HG02798 (cell line): Measurements from ENCODE around the gene TNFAIP8L1.

Source experiments
- ATAC-seq: cut with Tn5 transposase; IDR thresholded peaks from one replicate; pipeline ENCODE4 v1.9.1; 2021; ENCODE audit warnings: mild to moderate bottlenecking; ENCODE audit not compliant: unreplicated experiment, poor library complexity

TNFAIP8L1 gene

DNA sequence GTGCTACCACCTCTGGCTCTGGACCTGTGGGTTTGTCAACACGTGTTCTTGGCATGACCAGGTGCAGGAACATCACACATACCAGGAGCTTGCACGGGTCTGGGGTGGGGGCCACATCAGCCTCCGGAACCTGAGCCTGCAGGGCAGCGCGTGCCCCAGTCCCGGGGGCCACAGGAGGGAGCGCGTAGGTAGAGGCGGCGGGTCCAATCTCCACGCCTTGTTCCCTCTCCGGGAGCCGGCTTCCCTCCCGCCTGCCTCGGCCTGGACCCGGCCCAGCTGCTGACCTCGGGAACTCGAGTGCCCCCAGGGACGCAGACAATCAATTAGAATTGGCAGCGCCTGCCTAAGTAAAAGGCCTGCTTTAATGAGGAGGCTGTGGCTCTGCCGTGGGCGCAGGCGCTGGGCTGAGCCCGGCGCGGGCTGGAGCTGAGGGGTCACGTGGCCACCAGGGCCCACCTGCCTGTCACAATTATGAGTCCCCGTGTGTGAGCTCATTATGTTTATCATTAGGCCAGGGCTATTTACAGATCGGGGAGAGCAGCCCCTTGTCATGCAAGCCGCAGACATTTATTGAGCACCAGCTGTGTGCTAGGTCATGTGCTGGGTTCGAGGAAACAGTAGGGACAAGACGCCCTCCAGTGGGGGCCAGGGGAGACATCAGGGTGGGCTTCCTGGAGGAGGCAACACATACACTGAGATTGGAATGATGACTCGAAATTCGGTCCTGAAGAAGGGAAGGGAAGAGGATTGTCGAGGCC is 32.2 kb upstream of the TNFAIP8L1 start:
- no peak for ATAC-seq

DNA sequence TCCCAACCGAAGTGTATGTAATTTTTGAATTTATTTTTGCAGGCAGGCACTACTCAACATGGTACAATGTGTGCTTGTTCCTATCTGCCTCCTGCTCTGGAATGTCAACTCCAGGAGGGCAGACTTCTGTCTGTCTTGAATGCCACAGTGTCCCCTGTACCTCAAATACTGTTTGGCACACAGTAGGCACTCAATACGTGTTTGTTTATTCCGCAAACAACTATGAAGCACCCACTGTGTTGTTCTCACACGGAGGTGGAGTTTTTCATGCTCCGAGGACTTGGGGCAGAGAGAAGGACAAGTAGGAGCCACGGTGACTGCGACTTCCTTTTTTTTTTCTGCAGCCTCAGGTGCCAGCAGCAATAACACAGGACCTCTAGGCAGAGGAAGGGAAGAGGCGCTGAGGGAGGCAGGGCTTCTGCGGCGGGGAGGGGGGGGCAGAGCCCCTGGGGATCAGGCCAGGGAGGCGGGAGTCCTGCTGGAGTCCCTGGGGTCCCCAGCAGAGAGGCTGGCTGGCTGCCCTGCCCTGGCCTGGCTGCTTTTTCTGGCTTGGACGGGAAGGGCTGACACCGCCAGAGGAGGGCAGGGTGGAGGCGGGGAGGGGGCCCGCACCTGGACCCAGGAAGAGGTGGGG is 29.3 kb upstream of the TNFAIP8L1 start:
- ATAC-seq, result no peak

DNA sequence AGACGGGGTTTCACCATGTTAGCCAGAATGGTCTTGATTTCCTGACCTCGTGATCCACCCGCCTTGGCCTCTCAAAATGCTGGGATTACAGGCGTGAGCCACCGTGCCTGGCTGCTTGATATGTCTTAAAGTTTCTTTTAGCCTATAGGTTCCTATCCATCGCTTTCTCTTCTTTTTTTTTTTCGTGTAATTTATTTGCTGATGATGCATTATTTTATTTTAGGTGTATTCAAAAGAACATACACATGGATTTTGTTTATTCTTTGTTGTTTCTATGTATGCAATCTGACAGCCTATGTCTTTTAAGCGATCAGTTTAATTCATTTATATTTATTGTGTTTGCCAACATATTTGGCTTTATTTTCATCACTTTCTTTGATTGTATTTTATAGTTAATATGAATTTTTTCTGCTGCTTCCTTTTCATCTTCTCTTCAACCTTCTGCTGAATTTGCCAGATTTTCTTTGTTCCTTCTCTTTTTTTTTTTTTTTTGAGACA is 26.0 kb upstream of the TNFAIP8L1 start:
- no peak for ATAC-seq

DNA sequence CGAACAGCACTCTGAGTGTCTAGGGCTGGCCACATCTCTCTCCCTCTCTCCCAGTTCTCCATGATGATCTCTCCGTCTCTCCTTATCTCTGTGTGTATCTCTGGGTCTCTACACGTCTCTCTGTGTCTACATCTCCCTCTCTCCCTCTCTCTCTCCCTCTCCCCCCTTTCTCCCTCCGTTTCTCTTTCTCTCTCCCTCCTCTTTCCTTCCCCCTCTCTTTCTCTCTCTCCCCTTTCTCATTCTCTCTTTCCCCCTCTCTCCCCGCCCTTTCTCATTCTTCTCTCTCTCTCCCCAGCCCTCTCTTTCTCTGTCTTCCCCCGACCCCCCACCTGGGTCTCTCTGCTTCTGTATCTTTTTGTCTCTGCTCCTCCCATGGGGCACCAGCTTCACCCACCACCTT is 21.3 kb upstream of the TNFAIP8L1 start:
- no peak for ATAC-seq

DNA sequence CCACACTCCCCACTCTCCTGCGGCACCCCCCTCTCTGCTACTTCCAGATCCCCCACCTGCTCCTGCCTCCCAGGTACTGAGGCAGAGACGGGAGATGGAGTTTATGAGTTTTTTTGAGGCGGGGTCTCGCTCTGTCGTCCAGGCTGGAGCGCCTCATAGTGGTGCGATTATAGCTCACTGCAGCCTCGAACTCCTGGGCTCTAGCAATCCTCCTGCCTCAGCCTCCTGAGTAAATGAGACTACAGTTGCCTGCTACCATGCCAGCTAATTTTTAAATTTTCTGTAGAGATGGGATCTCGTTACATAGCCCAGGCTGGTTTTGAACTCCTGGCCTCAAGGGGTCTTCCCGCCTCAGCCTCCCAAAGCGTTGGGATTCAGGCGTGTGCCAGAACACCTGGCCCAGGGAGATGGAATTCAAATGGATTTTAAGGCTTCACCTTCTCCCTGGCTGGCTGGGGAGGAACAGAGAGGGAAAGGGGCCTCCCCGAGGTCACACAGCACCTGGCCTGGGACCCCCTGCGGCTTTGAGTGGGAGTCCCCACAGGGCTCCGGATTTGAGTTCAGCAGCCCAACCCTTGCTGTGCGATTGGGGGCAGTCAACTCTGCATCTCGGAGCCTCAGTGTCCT is 19.5 kb upstream of the TNFAIP8L1 start:
- no peak for ATAC-seq

DNA sequence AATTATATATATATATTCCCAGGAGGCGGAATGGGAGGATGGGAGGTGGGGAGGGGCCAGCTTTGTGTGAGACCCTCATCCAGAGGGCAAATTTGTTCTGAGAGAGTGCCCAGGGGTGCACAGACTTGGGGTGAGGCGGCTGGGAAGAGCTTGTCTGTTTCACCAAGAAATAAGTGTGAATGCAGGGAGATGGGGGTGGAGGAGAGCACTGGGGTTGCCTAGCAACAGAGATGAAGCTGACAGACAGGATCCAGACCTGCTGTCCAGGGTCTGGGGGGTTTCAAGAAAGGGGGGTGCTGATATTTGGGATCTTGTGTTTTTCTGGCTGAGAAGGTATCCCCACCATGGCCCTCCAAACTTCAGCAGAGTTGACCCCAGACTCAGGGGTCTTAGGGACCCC is 18.6 kb upstream of the TNFAIP8L1 start:
- ATAC-seq, result no peak

DNA sequence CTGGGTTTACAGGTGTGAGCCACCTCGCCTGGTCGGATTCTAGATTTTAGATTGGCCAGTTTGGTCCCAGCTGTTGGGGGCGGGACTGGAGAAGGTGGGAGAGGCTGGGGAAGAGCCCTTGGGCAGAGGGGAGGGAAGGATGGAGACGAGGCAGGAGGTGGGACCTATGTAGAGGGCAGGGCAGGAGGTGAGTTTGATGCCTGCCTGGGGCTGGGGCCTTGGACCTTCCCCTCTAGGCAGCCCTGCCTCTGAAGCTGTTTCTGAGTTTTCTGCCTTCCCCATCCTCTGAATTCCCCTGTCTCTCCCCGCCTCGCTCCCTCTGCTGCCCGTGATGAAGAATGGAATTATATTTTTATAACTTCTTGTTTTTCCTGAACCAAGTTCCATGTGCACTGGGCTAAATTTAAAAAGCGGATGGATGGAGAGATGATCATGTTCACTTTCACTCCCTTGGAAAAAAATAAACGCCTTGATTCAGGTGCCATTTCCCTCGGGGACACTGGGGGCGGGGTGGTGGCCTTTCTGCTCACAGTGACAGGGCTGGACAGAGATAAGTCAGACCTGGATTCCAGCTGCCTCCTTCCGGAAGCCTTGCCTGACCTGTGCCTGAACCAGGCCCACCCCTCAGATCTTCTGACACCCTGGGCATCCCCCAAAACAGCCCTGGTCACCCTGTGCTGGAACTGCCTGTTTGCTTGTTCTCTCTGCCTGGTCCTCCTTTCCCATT is 16.5 kb upstream of the TNFAIP8L1 start:
- no peak for ATAC-seq

DNA sequence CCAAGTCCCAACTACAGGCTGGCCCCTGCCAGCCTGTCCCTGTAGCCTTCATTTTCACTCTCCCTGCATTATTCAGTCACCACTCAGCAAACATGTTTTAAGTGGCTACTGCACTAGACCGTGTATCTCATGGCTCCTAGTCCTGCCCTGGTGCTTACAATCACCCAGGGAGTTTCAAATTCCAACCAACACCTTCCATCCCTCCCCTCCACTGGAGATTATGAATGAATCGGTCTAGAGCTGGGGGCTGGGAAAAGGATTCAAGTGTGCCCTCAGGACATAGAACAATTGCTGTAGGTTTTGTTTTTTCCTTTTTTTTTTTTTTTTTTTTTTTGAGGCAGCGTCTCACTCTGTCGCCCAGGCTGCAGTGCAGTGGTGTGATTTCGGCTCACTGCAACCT is 15.0 kb upstream of the TNFAIP8L1 start:
- ATAC-seq, result no peak

DNA sequence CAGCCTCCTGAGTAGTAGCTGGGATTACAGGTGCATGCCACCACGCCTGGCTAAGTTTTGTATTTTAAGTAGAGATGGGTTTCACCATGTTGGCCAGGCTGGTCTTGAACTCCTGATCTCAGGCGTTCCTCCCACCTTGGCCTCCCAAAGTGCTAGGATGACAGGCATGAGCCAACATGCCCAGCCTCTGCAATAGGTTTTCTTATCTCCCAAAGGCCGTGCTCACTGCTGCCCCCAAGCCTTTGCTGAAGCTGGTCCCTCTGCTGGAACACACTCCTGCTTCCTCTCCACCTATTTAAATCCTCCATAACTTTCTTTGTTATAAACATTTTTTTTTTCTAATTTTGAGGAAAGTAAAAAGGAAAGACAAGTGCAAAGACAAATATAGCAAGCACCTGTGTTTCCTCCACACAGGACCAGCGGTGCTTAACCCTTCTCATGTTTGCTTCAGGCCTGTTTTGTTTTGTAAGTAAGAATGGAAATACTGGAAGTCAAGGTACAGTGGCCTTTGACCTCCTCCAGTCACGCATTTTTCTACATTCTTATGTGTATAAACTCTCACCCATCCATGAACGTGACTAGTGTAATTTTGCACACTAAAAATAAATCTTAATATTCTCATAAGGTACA is 14.5 kb upstream of the TNFAIP8L1 start:
- ATAC-seq, result no peak

DNA sequence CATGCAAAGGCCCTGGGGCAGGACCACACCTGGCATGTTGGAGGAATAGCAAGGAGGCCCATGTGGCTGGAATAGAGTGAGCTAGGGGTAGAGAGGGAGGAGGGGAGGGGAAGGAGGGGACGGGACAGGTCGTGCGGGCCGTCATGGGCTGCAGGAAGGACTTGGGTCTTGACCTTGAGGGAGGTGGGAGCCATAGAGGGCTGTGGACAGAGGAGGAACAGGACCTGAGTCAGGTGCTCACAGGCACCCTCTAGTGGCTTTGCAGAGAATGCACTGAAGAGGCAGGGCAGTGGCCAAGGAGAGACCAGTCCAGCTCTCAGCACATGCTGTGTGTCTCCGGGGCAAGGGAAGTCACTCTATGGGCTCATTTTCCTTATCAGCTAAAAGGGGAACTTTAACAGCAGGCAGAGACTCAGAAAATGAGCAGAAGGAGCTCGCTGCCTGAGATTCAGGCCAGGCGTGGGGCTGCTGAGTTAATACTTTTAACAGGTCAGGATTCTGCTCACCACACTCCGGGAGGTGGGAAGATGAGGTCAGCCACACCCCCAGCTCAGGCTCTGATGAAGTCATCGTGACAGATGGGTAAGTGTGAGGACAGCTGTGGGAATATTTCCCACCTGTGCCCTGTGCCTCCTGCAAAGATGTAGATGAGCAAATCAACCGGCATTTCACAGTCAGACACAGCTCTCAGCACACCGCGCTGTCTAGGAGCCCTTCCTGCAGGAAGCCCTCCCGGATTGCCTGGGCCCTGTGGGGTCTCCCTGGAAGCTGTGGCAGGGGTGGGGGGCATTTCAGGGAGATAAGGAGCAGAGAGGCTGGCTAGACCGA is 6.0 kb upstream of the TNFAIP8L1 start:
- peak; percentile 36 for ATAC-seq

DNA sequence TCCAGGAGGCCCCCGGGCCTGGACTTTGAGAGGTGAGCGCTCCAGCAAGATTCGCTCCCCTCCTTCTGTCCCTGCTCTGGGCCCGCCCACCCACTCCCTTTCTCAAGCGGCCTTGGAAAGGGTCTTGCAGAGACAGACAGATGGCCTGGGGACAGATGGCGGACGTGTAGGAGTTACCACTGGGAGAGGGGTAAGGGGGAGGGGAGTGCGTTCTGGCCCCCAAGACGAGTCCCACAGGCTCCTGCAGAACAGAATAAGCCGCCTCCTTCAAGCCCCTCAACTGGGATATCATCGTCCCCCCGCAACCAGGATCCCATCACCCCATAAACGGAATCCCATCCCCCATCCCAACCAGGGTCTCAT is 3.6 kb upstream of the TNFAIP8L1 start:
- ATAC-seq, result no peak

DNA sequence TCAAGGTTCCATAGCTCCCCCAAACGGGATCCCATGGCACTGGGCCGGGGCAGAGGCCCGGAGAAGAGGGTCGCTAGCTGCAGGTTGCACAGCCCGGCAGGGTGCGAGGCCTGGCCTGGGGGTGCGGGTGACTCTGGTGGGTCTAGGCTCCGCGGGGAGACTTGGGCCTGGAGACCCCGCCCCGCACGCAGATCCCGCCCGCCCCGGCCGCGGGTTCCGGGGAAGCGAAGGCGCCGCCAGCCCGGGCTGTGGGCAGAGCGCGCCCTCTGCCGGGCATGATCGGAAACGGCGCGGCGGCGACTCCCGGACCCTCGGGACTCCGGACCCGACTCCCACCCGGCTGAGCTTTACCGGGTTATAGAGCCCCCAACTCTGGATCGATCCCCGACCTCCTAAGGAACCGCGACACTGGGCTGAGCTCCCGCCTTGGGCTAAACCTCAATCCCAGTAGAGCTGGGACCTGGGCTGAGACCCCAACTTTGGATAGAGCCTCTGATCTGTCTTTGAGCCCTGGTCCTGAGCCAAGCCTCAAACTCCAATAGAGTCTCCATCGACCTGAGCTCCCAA is 3.1 kb upstream of the TNFAIP8L1 start:
- no peak for ATAC-seq

DNA sequence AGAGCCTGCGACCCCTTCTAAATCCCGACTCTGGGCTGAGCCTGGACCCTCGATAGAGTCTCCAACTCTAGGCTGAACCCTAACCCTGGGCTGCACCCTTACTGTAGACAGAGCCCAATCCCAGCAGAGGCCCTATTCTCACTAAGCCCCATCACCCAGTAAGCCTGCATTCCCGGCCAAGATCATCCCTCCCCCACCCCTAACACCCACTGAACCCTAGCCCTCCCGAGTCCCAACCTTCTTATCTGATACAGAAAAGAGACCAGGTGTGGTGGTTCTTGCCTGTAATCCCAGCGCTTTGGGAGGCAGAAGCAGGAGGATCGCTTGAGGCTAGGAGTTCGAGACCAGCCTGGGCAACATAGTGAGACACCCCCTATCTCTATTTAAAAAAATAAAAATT is 2.6 kb upstream of the TNFAIP8L1 start:
- no peak for ATAC-seq

DNA sequence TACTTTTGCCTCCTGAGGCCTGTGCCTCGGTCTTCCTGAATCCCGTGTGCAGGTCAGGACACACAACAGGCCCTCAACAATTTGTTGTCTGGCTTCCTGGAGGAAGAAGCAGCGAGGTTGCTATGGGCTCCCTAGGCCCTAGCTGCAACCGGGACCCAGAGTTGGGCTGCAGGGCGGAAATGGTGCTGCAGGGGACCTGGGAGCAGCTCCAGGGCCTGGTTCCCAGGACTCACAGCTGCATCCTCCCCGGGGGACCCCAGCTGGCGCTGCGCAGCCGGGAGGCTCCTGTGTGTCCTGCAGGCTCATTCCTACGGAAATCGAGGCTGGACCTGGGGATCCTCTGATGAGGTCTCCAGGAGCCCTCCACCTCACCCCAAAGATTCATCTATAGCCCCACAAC is 999 bp upstream of the TNFAIP8L1 start:
- ATAC-seq, result no peak

DNA sequence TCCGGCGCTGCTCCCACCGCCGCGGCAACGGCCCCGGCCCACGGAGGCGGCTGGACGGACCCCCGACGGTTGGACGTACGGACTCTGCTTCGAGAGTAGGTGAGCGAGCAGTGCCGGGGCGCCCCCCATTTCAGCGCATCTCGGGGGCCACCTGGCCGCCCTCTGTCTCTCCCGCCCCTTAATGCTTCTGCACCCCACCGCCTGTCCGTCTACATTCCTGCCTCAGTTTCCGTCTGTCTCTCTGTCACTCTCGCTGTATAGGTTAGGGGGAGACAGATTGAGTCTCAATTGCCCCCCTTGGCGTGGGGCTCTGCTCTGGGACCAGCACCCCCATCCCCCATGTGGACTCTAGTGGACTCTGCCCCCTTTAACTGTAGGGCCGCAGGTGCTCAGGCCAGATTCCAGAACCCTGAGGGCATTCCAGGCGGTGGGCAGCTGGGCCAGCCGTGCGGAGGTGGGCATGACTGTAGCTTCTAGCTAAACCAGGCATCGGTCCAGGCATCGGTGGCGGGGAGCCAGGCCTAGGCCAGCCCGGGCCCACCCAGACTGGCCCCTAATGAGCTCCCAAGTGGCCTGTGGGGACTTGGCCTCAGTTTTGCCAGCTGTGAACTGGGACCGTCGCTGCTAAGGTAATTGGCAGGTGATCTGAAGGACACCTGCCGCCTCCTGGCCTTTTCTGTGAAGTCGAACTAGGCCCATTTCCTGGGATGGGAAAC is 373 bp downstream of the TNFAIP8L1 start:
- ATAC-seq, result peak; percentile 8

DNA sequence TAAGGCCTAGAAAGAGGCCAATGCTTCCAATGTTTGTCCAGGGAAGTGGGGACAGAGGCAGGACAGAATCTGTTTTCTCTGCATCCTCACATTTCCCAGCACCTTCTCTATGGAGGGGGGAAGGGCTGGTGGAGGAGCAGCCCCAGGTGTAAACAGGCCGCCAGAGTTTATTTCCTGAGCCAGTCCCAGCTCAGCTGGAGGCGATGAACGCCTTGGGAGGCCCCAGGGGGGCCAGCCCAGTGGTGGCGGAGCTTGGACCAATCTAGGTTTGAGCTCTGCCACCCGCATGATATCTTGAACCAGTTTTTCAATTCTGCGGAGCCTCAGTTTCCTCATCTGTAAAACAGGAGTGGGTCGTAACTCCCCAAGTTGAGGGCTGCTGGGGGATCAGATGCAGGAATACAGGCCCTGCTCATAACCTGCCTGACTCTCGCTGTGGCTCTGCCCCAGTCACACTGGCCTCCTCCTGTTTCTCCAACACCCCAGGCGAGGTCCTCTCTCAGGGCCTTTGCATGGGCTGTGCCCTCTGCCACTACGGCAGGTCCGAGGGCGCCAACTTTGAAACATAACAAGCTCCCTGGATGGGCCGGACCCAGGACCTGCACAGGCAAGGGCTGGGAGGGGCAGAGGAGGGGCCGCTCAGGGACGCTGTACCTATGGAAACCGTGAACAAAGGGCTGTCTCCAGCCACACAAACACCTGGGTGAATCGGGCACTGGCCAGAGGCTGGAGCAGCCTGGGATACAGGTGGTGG is 1.1 kb downstream of the TNFAIP8L1 start:
- ATAC-seq, result no peak

DNA sequence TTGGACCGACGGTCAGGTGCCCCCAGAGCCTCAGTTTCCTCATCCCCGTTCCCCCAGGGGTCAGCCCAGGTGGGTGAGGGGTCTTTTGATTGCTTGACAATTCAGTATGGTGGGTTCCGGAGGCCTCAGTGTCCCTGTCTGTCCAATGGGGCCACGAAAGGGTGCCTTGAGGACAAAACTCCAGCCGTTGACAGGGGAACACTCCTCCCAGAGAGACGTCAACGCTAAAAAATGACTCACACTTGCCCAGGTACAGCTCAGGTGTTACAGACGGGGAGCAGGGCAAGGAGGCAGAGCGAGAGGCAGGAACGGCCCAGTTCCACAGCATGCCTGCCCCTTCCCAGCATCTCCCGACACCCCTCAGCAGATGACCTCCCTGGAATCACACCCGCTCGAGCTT is 1.8 kb downstream of the TNFAIP8L1 start:
- no peak for ATAC-seq

DNA sequence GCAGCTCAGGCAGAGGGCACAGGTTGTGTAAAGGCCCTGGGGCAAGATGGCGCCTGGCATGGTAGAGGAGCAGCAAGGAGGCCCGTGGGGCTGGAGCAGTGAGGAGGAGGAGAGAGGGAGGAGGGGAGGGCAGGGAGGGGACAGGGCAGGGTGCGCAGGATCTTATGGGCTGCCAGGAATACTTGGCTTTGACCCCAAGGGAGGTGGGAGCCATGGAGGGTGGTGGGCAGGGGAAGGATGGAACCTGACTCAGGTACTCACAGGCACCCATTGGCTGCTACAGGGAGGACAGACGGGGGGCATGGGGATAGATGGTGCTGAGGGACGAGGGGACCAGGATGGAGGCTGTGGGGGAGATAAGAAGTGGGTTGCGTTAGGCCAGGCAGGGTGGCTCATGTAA is 3.3 kb downstream of the TNFAIP8L1 start:
- no peak for ATAC-seq
